Measurements from ENCODE around the gene PPP1R18.
A peak's percentile ranks its signal among the peaks of the same experiment; 100 is the strongest.
"Not testable (repeated sequence)": the region's sequence is repeated elsewhere in the genome, so short reads cannot be mapped to it uniquely, and the experiment has no call there.

PPP1R18 gene

GRCh38 chr6:30719791-30720737 lies 33.6 kb upstream of the PPP1R18 start, which contains the start of gene TUBB:
TUBB (plus strand) TSS chr6:30720352; CDS start chr6:30720507, 155 bp downstream.
- peak; percentile 85 to 94 for DNase-seq (ENCODE audit: low read depth in 2 of 2)

GRCh38 chr6:30719356-30719755 lies 32.9 kb upstream of the PPP1R18 start:
- no peak for DNase-seq (ENCODE audit: low read depth in 2 of 2)

DNA sequence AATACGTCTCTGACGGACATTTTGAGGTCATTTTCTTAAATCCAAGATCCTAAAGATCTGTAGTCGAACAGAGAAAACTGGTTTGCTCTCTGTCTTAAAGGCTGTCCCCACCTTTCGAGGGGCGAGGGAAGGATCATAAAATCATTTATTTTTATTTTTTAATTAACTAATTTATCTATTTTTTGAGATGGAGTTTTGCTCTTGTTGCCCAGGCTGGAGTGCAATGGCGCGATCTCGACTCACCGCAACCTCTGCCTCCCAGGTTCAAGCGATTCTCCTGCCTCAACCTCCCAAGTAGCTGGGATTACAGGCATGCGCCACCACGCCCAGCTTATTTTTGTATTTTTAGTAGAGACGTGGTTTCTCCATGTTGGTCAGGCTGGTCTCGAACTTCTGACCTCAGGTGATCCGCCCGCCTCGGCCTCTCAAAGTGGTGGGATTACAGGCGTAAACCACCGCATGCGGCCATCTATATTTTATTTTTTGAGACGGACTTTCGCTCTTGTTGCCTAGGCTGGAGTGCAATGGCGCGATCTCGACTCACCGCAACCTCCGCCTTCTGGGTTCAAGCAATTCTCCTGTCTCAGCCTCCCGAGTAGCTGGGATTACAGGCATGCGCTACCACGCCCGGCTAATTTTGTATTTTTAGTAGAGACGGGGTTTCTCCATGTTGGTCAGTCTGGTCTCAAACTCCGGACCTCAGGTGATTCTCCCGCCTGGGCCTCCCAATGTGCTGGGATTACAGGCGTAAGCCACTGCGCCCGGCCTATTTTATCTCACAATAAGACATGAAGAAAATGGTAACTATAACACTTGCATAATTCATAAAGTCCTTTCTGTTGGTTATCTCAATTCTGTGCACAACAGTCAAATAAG lies 31.6 kb upstream of the PPP1R18 start:
- DNase-seq (ENCODE audit: low read depth in 2 of 2), result not testable (repeated sequence)

GRCh38 chr6:30717129-30717844 lies 30.8 kb upstream of the PPP1R18 start, which contains the start of gene MDC1:
MDC1 (minus strand) TSS chr6:30717281; CDS start chr6:30715175, 2,106 bp downstream.
- peak; percentile 99 to 100 for DNase-seq (ENCODE audit: low read depth in 2 of 2)

DNA sequence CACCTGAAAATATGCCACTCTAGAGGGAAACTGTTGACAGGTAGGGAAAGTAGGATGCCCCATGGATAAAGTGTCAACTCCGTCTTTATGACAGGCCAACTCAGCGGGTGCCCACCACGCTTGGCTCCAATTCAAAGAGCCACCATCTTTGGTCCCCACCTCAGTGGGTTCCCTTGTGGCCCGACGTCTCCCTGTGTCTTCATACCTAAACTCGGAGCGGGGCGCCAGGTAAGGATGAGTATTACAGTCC lies 30.4 kb upstream of the PPP1R18 start:
- DNase-seq (ENCODE audit: low read depth in 2 of 2), result no peak

DNA sequence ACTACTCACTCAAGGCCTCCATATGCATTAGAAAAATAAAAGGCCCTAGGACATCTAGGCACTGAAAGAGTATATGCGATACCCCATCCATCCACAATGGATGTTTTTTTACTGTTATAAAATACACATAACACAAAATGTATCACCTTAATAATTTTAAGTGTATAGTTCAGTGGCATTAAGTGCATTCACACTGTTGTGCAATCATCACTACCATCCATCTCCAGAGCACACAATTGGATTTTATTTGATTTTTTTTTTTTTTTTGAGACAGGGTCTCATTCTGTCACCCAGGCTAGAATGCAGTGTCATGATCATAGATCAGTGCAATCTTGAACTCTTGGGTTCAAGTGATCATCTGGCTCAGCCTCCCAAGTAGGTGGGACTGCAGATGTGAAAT lies 27.8 kb upstream of the PPP1R18 start:
- DNase-seq (ENCODE audit: low read depth in 2 of 2), result no peak

DNA sequence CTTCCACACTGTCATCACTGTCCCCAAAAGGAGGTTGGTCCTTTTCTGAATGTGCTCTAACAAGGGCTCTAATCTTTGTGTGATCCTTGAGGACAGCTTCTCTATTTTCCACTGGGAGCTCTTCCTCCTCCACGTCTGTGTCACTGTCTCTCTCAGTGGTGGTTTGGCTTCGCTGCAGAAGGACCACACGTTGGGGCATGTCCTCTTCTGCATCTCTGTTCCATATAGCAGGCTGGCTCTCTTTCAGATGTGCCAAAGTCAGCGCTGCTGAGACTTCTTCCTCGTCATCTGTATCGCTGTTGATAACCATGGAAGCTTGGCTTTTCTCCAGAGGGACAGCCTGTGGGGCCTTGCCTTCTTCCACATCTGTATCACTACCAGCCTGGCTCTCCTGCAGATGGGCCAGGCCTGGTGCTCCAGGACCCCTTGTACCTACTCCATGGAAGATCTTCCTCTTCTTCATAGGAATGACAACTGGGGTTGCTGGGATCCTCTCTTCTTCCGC lies 26.0 kb upstream of the PPP1R18 start:
- no peak for DNase-seq (ENCODE audit: low read depth in 2 of 2)

DNA sequence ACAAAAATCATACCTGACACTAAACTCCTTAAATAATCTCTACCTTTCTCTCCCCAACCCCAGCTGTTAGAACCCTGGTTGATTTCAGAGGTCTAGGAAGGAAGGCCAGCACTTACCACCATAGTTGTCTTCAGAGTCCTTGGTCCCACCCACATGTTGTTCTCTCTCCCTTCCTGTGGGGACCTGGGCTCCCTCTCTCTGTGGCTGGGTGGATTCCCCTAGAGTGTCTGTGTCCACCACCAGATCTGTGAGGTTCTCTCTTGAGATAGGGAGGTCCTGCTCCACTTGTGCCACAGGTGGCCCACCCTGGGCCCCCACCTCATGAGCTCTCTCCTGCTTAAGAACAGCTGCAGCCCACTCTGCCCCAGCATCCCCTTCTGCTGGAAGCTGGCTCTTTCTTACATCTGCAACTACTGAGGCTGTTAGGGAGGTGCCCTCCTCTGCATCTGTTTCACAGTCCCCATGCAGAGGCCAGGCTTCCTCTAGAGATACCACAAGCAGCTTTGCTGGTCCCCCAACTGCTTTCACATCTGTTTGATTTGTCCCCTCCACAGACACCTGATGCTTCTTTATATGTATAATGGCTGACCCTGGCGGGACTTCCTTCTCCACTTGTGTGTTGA lies 25.4 kb upstream of the PPP1R18 start:
- DNase-seq (ENCODE audit: low read depth in 2 of 2), result no peak

DNA sequence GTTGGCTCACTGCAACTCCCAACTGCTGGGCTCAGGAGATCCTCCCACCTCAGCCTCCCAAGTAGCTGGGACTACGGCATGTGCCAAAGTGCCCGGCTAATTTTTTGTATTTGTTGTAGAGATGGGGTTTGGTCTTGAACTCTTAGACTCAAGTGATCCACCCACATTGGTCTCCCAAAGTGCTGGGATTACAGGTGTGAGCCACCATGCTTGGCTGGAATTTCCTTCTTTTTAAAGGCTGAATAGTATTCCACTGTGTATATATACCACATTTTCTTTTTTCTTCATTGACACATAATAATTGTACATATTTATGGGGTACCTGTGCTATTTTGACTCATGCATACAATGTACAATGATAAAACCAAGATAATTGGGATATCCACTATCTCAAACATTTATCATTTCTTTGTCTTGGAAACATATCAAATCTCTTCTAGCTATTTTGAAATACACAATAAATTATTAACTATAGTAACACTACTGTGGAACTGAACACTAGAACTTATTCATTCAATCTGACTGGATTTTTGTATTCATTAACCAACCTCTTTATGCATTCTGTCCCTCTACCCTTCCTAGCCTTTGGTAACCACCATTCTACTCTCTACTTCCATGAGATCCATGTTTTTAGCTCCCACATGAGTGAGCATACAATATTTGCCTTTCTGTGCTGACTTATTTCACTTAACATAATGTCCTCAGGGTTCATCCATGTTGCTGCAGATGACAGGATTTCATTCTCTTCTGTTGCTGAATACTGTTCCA lies 22.8 kb upstream of the PPP1R18 start:
- DNase-seq (ENCODE audit: low read depth in 2 of 2), result no peak

GRCh38 chr6:30707281-30707850 lies 20.9 kb upstream of the PPP1R18 start:
- DNase-seq (ENCODE audit: low read depth in 2 of 2), result no peak

DNA sequence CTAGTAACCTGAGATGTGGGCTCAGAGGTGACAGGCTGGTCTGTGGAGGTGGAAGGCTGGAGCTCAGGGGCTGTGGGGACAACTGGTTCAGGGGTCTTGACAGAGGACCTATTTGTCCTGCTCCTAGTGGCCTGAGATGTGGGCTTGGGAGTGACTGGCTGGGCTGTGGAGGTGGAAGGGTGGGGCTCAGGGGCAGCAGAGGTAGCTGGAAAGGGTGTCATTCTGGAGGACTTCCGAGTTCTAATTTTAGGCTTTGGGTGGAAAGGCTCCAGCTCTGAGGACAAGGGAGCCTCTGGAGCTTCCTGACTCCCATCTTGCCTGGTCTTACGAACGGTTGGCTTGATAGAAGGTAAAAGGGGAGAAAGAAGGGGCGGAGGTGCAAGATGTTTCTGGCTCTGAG lies 19.2 kb upstream of the PPP1R18 start:
- no peak for DNase-seq (ENCODE audit: low read depth in 2 of 2)

GRCh38 chr6:30703821-30704220 lies 17.4 kb upstream of the PPP1R18 start:
- DNase-seq (ENCODE audit: low read depth in 2 of 2), result no peak

- no peak for DNase-seq (ENCODE audit: low read depth in 2 of 2)
Observed at GRCh38 chr6:30703011-30703410, 16.6 kb upstream of the PPP1R18 start.

DNA sequence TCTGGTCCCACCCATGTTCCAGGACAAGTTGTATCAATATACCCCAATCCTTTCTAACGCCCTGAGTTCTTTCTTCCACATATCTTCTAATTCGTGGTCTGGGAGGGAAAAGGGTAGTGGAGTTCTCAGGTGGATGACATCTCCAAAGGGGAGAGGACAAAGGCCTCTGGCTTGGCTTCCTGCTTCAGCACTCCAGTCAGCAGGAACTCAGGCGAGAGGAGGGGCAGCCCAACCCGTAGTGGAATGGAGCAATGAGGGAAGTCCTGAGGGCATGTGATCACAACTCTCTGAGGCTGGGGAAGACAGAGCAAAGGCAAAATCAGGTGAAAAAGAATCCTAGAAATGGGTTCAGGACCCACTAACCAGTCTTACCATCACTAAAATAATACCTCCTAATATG lies 13.9 kb upstream of the PPP1R18 start:
- no peak for DNase-seq (ENCODE audit: low read depth in 2 of 2)

- DNase-seq (ENCODE audit: low read depth in 2 of 2), result no peak
Observed at GRCh38 chr6:30696432-30696831, 10.0 kb upstream of the PPP1R18 start.

GRCh38 chr6:30691208-30691847 lies 4.9 kb upstream of the PPP1R18 start:
- no peak for DNase-seq (ENCODE audit: low read depth in 2 of 2)

GRCh38 chr6:30690403-30691207 lies 4.2 kb upstream of the PPP1R18 start, which contains the start of gene NRM:
NRM (minus strand) TSS chr6:30690984; CDS start chr6:30690974, 10 bp downstream.
- DNase-seq (ENCODE audit: low read depth in 2 of 2), result peak in 1 of 2 donors; percentile 64

- no peak for DNase-seq (ENCODE audit: low read depth in 2 of 2)
Observed at GRCh38 chr6:30689985-30690384, 3.5 kb upstream of the PPP1R18 start.
